Mucosa of descending colon (tissue), 3 donors: ENCODE data around the gene ZNF366. TPM values are rescaled to one million over a fixed set of nuclear protein-coding genes. Genes with fewer than 3 reads are reported as not detected.

ENCODE experiments used
- ATAC-seq: fragments of 200-7000 bp; cut with Tn5 transposase; one replicate; pipeline ENCODE4 v1.9.1; 2020; ENCODE audit warnings: mild to moderate bottlenecking, moderate library complexity
- DNase-seq, 3 donors: peaks; one replicate each; pipeline ENCODE4 v3.0.0-alpha.2; 2020
- H3K36me3 ChIP-seq: fragments of 200-600 bp; one replicate; pipeline ENCODE4 v1.8.0; 2021; ENCODE audit warnings: low read depth, mild to moderate bottlenecking
- H3K4me1 ChIP-seq: fragments of 200-600 bp; one replicate; pipeline ENCODE4 v1.8.0; 2021; ENCODE audit warnings: low read depth, mild to moderate bottlenecking
- H3K4me3 ChIP-seq: fragments of 200-600 bp; one replicate; pipeline ENCODE4 v1.8.0; 2021; ENCODE audit warnings: mild to moderate bottlenecking
- H3K9me3 ChIP-seq: fragments of 200-600 bp; one replicate; pipeline ENCODE4 v1.8.0; 2021; ENCODE audit warnings: mild to moderate bottlenecking
- intact Hi-C, 2 donors: fragments of 100-400 bp; cut with DNase I in 1 of 2; cut with micrococcal nuclease in 1 of 2; formaldehyde crosslinking; loops; one replicate each; pipeline versions ENCODE4 v1.11.0 to v1.11.1; 2022; cut with DNase I, micrococcal nuclease
- long read RNA-seq, 2 donors: library from polyadenylated mRNA; unstranded; transcript quantifications; one replicate each; pipeline ENCODE4 v2.0.0, GENCODE V29; 2019 to 2021
- total RNA-seq, 3 donors: library from RNA; stranded (reverse); fragmentation: NEBNext Ultra II Directional in 2 of 3; extraction: Animal tissue kit (Norgen Biotek cat#: 25700) in 2 of 3; gene quantifications; one replicate each; pipeline versions ENCODE4 v1.2.1 to v1.2.4, GENCODE V29; 2021 to 2023
- TF ChIP-seq, protein P1 (sequence below): fragments of 200-600 bp; IDR thresholded peaks from one replicate; pipeline ENCODE4 v1.8.0; 2022; ENCODE audit warnings: antibody characterized with exemption, mild to moderate bottlenecking
- donor health status: DM: no; HTN: no; CAD: no; lungs with moderate emphysema.
- donor health status: DM: no; HTN: no; CAD: no.
- donor health status: DM: no; HTN: yes; CAD: no.

The ZNF366 gene, protein sequence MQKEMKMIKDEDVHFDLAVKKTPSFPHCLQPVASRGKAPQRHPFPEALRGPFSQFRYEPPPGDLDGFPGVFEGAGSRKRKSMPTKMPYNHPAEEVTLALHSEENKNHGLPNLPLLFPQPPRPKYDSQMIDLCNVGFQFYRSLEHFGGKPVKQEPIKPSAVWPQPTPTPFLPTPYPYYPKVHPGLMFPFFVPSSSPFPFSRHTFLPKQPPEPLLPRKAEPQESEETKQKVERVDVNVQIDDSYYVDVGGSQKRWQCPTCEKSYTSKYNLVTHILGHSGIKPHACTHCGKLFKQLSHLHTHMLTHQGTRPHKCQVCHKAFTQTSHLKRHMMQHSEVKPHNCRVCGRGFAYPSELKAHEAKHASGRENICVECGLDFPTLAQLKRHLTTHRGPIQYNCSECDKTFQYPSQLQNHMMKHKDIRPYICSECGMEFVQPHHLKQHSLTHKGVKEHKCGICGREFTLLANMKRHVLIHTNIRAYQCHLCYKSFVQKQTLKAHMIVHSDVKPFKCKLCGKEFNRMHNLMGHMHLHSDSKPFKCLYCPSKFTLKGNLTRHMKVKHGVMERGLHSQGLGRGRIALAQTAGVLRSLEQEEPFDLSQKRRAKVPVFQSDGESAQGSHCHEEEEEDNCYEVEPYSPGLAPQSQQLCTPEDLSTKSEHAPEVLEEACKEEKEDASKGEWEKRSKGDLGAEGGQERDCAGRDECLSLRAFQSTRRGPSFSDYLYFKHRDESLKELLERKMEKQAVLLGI
- total RNA-seq = 1 to 10 TPM in 2 of 3 donors, under 1 TPM in 1; 0.96 to 1.6 (median 1.6) TPM
- long read RNA-seq, donor 1, partial matches to known transcripts = 2 of 2 reads
- long read RNA-seq, donor 1, other reads (novel, unspliced or antisense) = 0 of 2 reads
- long read RNA-seq, donor 2, partial matches to known transcripts = 0 of 1 reads
- long read RNA-seq, donor 2, other reads (novel, unspliced or antisense) = 1 of 1 reads

DNA sequence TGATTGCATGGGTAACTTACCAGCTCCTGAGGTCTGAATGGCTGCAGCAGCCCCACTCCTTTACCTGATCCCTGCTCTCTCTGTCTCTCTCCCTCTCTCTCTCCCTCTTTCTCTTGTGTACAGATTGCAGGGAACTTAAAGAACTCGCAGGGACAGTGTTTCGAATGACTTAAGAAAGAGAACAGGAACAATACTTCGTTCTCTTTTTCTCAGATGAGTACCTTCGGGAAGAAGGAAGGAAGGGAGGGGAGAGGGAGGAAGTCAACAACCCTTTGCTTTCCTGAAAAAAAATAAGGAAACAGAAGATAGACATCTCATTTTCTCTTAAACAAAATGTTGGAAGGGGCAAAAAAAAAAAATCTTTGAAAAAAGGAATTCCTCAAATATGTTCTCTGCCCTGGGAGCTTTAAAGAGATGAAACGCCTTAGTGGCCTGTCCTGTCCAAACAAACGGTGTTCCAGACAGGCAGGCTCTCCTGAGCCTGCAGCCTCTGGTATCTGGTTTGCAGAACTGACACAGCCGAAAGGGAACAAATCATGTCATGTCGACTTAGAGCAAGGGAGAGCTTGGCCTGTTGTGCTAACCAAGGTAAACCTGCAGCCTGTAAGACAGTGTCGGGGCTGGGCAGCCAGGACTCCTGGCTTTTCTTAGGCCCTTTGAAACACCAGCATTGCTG lies at the start of gene ZNF366:
TSS of gene ZNF366 (minus strand) at position 180 of the 676 bp plus-strand sequence. CDS start 45,914 bp downstream, outside the sequence.
- TF ChIP-seq, protein P1, sequence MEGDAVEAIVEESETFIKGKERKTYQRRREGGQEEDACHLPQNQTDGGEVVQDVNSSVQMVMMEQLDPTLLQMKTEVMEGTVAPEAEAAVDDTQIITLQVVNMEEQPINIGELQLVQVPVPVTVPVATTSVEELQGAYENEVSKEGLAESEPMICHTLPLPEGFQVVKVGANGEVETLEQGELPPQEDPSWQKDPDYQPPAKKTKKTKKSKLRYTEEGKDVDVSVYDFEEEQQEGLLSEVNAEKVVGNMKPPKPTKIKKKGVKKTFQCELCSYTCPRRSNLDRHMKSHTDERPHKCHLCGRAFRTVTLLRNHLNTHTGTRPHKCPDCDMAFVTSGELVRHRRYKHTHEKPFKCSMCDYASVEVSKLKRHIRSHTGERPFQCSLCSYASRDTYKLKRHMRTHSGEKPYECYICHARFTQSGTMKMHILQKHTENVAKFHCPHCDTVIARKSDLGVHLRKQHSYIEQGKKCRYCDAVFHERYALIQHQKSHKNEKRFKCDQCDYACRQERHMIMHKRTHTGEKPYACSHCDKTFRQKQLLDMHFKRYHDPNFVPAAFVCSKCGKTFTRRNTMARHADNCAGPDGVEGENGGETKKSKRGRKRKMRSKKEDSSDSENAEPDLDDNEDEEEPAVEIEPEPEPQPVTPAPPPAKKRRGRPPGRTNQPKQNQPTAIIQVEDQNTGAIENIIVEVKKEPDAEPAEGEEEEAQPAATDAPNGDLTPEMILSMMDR = no peak
- no peak for ATAC-seq
- H3K4me1 ChIP-seq = peaks cover 8% of the 10 kb centered on the region
- no peak within 1 kb of the TSS for H3K4me3 ChIP-seq
- intact Hi-C loops = no loop called here
- no peak for DNase-seq
- no peaks in the 10 kb centered on the region for H3K36me3 ChIP-seq
- H3K9me3 ChIP-seq = no peaks in the 10 kb centered on the region

DNA sequence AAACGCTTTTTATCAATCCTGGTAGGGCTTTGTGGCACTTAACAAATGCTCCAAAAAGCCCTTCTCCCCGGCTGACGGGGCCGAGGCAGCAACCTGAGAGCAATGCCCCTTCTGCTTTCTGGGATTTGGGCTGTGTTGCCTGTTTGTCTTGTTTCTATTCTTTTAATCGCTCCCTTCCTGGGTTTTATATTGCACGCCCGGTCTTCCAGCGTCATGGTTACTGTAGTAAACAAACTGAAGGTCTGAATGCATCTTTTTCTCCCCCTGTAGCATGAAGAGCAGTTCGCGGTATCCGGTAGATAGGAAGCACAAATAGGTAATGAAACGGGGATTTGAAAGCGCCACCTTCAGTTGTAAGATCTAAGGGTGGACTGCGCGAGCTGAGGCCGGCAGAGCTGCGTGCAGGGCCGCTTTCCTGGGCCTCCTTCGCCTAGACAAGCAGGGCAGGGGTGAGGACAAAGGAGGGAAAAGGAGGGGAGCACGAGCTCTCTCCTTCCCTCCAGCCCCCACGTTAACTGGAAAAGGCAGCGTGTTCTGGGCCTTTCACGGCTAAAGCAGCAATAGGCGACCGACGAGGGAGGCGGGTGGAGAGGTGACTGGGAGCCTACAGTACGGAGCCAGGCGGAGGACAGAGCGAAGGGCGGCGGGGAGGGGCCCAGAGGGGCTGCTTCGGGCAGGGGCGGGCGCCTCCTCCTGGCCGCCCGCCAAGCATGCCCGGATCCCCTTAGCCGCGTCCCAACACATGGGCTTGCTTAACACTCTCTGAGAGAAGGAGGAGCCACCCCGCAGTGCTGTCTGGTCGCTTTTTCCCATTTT lies 49.3 kb upstream of the ZNF366 start:
- intact Hi-C loops = no loop called here
- ATAC-seq (peak; percentile 87), DNase-seq (peak; percentile 41 to 69 (median 63))
- no peaks in the 10 kb centered on the region for H3K4me1 ChIP-seq
- H3K9me3 ChIP-seq = no peaks in the 10 kb centered on the region
- TF ChIP-seq, protein P1 = no peak
- no peaks in the 10 kb centered on the region for H3K36me3 ChIP-seq
- H3K4me3 ChIP-seq = no peak overlapping the region

DNA sequence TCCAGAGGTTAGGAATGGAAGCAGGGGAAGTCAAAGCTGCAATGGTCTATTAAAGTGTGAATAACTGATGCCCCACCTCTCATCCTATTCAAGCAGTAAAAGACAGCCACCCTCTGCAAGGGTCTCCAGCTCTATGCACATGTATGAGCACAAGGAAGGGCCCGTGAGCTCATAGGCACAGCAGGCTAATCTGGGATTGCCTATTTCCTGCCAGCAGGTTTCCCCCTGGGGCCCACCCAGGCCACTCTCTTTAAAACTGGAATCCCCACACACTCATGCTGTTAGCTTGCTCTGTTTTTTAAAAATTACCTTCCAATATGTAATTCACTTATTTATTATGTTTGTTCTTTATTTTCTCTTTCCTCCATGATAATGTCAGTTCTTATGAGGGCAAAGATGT lies 48.7 kb upstream of the ZNF366 start:
- Histone ChIP-seq H3K9me3 (no peaks in the 10 kb centered on the region), H3K4me1 (no peaks in the 10 kb centered on the region), H3K36me3 (no peaks in the 10 kb centered on the region), H3K4me3 (no peak overlapping the region)
- intact Hi-C loops = no loop called here
- no peak for ATAC-seq
- TF ChIP-seq, protein P1 = no peak
- DNase-seq = no peak

DNA sequence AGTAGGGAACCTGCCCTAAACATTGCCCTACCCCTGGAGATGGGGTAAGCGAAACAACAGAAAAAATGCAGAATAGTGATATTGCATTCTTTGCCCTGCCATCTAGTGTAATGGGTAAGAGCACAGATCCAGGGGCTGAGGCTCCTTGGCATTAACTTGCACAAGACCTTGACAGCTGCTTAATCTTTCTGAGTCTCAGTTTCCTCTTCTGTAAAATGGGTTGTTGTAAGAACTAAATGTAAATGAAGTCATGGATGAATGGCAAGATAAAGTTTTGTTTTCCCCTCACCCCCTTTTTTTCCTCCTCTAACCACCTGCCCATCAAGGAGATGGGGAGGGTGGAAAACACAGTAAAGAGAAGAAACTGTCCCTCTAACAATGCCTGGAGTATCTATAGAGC lies 47.7 kb upstream of the ZNF366 start:
- intact Hi-C loops = no loop called here

More for the DNA sequence above, 47.7 kb upstream of the ZNF366 start:
- Histone ChIP-seq H3K36me3 (no peaks in the 10 kb centered on the region), H3K9me3 (no peaks in the 10 kb centered on the region), H3K4me3 (no peak overlapping the region), H3K4me1 (no peaks in the 10 kb centered on the region)
- ATAC-seq (no peak), DNase-seq (no peak)
- TF ChIP-seq, protein P1 = no peak
